ENCODE results near the gene FUBP1. TPM values are rescaled to one million over a fixed set of nuclear protein-coding genes. Genes with fewer than 3 reads are reported as not detected.
A peak's percentile ranks its signal among the peaks of the same experiment; 100 is the strongest.

FUBP1 gene
- total and polyA plus RNA-seq, 2 of the 13 experiments (the other 11 are each of a cell fraction or from before 2014, with no cell fraction given) = 98.1 to 166 TPM

- TF ChIP-seq PRDM15 (CRISPR knock-in tag; IDR thresholded peaks at IDR 0.05) (no peak), MED1 (CRISPR knock-in tag; IDR thresholded peaks at IDR 0.05) (peak; percentile 44), ZSCAN25 (CRISPR knock-in tag; IDR thresholded peaks at IDR 0.05) (no peak), ZNF780A (CRISPR knock-in tag; IDR thresholded peaks at IDR 0.05) (0 out of 2 replicates have a peak, but pooled peaks have one; percentile 21), ZNF792 (CRISPR knock-in tag; IDR thresholded peaks at IDR 0.05) (no peak), ZBTB2 (CRISPR knock-in tag; IDR thresholded peaks at IDR 0.05; ENCODE audit: low read depth) (no peak), ZNF570 (CRISPR knock-in tag; IDR thresholded peaks at IDR 0.05; ENCODE audit: borderline replicate concordance) (no peak)
- TF ChIP-seq, protein P1, sequence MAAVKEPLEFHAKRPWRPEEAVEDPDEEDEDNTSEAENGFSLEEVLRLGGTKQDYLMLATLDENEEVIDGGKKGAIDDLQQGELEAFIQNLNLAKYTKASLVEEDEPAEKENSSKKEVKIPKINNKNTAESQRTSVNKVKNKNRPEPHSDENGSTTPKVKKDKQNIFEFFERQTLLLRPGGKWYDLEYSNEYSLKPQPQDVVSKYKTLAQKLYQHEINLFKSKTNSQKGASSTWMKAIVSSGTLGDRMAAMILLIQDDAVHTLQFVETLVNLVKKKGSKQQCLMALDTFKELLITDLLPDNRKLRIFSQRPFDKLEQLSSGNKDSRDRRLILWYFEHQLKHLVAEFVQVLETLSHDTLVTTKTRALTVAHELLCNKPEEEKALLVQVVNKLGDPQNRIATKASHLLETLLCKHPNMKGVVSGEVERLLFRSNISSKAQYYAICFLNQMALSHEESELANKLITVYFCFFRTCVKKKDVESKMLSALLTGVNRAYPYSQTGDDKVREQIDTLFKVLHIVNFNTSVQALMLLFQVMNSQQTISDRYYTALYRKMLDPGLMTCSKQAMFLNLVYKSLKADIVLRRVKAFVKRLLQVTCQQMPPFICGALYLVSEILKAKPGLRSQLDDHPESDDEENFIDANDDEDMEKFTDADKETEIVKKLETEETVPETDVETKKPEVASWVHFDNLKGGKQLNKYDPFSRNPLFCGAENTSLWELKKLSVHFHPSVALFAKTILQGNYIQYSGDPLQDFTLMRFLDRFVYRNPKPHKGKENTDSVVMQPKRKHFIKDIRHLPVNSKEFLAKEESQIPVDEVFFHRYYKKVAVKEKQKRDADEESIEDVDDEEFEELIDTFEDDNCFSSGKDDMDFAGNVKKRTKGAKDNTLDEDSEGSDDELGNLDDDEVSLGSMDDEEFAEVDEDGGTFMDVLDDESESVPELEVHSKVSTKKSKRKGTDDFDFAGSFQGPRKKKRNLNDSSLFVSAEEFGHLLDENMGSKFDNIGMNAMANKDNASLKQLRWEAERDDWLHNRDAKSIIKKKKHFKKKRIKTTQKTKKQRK (IDR thresholded peaks at IDR 0.05; ENCODE audit: low read length) = no peak
- TF ChIP-seq, protein P2, sequence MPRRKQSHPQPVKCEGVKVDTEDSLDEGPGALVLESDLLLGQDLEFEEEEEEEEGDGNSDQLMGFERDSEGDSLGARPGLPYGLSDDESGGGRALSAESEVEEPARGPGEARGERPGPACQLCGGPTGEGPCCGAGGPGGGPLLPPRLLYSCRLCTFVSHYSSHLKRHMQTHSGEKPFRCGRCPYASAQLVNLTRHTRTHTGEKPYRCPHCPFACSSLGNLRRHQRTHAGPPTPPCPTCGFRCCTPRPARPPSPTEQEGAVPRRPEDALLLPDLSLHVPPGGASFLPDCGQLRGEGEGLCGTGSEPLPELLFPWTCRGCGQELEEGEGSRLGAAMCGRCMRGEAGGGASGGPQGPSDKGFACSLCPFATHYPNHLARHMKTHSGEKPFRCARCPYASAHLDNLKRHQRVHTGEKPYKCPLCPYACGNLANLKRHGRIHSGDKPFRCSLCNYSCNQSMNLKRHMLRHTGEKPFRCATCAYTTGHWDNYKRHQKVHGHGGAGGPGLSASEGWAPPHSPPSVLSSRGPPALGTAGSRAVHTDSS (CRISPR knock-in tag; conservative IDR thresholded peaks at IDR 0.05) = no peak
- TF ChIP-seq, protein P3, sequence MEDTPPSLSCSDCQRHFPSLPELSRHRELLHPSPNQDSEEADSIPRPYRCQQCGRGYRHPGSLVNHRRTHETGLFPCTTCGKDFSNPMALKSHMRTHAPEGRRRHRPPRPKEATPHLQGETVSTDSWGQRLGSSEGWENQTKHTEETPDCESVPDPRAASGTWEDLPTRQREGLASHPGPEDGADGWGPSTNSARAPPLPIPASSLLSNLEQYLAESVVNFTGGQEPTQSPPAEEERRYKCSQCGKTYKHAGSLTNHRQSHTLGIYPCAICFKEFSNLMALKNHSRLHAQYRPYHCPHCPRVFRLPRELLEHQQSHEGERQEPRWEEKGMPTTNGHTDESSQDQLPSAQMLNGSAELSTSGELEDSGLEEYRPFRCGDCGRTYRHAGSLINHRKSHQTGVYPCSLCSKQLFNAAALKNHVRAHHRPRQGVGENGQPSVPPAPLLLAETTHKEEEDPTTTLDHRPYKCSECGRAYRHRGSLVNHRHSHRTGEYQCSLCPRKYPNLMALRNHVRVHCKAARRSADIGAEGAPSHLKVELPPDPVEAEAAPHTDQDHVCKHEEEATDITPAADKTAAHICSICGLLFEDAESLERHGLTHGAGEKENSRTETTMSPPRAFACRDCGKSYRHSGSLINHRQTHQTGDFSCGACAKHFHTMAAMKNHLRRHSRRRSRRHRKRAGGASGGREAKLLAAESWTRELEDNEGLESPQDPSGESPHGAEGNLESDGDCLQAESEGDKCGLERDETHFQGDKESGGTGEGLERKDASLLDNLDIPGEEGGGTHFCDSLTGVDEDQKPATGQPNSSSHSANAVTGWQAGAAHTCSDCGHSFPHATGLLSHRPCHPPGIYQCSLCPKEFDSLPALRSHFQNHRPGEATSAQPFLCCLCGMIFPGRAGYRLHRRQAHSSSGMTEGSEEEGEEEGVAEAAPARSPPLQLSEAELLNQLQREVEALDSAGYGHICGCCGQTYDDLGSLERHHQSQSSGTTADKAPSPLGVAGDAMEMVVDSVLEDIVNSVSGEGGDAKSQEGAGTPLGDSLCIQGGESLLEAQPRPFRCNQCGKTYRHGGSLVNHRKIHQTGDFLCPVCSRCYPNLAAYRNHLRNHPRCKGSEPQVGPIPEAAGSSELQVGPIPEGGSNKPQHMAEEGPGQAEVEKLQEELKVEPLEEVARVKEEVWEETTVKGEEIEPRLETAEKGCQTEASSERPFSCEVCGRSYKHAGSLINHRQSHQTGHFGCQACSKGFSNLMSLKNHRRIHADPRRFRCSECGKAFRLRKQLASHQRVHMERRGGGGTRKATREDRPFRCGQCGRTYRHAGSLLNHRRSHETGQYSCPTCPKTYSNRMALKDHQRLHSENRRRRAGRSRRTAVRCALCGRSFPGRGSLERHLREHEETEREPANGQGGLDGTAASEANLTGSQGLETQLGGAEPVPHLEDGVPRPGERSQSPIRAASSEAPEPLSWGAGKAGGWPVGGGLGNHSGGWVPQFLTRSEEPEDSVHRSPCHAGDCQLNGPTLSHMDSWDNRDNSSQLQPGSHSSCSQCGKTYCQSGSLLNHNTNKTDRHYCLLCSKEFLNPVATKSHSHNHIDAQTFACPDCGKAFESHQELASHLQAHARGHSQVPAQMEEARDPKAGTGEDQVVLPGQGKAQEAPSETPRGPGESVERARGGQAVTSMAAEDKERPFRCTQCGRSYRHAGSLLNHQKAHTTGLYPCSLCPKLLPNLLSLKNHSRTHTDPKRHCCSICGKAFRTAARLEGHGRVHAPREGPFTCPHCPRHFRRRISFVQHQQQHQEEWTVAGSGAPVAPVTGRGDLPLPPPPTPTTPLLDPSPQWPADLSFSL (CRISPR knock-in tag; IDR thresholded peaks at IDR 0.05) = no peak
These were observed at the start of gene FUBP1 (continued) for GRCh38 chr1:77978969-77979876.
